AG10803 (cell line): ENCODE results near the gene CCT7.

Source experiments
- DNase-seq: peaks from one replicate; pipeline ENCODE4 v3.0.0; 2010; ENCODE audit warnings: low read depth
- H3K4me3 ChIP-seq: 2 replicates; pipeline ENCODE4 v1.5.1; 2011; ENCODE audit warnings: mild to moderate bottlenecking, low read length, control low read depth
- TF ChIP-seq, protein P1 (sequence below): conservative IDR thresholded peaks from 2 replicates; pipeline ENCODE4 v1.5.1; 2011; ENCODE audit warnings: mild to moderate bottlenecking, low read length, control low read depth, inconsistent platforms

The CCT7 gene

DNA sequence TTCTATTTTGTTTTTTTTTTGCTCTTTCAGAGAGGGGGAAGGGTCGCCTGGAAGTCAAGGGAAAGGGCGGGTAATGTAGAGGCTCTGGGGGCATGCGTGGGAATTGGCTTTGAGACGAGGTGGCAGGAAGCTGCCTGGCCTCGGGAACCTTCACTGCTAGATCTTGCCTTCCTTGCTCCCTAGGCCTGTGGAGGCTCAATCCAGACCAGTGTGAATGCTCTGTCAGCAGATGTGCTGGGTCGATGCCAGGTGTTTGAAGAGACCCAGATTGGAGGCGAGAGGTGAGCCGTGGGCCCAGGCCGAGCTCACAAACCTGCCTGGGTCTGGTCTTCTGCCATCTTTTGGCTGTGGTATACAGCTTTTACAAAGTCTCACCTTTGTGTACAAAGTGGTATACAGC is 15.5 kb downstream of the CCT7 start:
- no peak for DNase-seq
- TF ChIP-seq, protein P1, sequence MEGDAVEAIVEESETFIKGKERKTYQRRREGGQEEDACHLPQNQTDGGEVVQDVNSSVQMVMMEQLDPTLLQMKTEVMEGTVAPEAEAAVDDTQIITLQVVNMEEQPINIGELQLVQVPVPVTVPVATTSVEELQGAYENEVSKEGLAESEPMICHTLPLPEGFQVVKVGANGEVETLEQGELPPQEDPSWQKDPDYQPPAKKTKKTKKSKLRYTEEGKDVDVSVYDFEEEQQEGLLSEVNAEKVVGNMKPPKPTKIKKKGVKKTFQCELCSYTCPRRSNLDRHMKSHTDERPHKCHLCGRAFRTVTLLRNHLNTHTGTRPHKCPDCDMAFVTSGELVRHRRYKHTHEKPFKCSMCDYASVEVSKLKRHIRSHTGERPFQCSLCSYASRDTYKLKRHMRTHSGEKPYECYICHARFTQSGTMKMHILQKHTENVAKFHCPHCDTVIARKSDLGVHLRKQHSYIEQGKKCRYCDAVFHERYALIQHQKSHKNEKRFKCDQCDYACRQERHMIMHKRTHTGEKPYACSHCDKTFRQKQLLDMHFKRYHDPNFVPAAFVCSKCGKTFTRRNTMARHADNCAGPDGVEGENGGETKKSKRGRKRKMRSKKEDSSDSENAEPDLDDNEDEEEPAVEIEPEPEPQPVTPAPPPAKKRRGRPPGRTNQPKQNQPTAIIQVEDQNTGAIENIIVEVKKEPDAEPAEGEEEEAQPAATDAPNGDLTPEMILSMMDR, result no peak

DNA sequence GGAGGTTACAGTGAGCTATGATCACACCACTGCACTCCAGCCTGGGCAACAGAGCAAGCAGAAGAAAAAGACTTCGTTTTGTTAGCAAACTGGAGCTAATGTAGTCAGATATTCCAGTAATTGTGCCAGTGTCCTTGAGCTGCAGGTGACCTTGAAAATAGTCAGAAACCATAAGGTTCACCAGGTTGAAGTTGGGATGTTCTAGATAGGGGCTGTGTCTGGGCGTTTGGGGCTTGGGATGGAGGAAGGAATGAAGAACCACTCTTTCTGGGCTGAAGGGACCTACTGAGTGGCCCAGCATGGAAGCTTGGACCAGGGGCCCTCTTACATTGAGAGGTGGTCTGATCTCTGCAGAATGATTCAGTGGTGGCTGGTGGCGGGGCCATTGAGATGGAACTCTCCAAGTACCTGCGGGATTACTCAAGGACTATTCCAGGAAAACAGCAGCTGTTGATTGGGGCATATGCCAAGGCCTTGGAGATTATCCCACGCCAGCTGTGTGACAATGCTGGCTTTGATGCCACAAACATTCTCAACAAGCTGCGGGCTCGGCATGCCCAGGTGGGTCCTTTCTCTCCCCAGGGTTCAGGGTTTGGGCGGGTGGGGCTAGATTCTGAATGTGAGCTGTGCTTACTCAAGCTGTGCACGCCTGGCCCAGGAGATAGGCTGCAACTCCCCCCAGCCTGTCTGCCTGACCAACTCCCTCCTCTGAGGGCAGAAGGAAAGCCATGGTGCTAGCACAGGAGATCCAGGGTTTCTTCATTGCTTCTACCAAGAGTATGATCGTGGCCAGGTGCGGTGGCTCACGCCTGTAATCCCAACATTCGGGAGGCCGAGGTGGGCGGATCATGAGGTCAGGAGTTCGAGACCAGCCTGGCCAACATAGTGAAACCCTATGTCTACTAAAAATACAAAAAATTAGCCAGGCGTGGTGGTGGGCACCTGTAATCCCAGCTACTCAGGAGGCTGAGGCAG is 17.1 kb downstream of the CCT7 start:
- no peak for DNase-seq
- no peak overlapping the region for H3K4me3 ChIP-seq
- TF ChIP-seq, protein P1, result no peak

More for the DNA sequence above, 15.5 kb downstream of the CCT7 start:
- H3K4me3 ChIP-seq, result no peak overlapping the region

DNA sequence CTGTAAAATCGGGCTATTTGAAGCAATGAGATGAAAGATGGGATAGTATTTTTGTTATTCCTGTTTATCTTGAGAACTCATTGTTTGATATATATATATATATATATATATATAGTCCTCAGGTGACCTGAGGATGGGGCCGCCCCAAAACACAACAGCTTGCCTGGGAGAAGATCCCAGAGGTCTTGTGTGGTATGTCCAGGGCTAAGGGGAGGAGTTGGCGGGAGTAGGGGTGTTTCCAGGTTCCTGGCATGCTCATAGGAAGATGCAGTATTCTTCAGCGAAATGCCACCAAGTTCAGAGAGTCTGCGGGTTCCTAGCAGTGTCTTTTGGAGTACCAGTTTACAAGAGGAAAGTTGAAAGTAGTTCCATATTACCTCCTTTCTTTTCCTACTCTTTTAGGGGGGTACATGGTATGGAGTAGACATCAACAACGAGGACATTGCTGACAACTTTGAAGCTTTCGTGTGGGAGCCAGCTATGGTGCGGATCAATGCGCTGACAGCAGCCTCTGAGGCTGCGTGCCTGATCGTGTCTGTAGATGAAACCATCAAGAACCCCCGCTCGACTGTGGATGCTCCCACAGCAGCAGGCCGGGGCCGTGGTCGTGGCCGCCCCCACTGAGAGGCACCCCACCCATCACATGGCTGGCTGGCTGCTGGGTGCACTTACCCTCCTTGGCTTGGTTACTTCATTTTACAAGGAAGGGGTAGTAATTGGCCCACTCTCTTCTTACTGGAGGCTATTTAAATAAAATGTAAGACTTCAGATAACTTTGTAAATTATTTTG is 18.3 kb downstream of the CCT7 start:
- TF ChIP-seq, protein P1, result no peak
- no peak overlapping the region for H3K4me3 ChIP-seq
- DNase-seq, result no peak

DNA sequence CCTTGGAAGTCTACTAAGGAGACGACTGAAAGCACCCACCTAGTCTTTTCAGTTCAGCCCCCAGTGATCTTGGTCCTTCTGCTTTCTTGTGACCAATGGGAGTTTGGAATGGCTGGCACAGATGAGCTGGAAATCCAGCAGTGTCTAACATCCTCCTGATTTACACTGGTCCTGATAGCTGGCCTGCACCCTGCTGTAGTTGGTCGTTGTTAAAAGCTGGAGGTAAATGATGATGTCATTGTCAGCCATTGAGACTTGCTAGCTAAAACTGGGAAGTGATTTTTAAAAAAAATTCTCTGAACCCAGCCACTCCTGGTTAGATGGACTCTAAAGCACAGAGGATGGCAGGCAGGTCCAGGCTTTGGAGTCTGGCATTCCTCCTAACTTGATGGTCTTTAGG is 19.3 kb downstream of the CCT7 start:
- DNase-seq, result no peak
- TF ChIP-seq, protein P1, result no peak
- H3K4me3 ChIP-seq, result no peak overlapping the region

DNA sequence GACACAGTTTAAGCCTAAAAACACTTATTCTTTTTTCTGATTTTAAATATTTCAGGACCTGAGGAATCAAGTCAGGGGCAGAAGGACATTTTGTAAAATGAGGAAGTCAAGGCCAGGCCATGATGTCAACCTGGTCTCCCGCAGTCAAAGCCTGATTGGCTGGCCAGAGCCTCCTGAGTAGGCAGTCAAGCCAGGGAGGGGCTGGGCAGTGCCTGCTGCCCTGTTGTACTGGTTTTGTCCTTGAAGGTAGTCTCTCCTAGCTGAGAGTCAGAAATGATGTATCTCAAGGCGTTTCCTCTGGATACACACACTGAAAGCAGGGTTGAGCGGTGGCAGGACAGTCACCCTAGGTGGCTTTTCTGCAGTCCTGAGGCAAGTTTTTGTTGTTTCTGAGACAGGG is 19.8 kb downstream of the CCT7 start:
- TF ChIP-seq, protein P1, result no peak
- H3K4me3 ChIP-seq, result no peak overlapping the region
- DNase-seq, result no peak

DNA sequence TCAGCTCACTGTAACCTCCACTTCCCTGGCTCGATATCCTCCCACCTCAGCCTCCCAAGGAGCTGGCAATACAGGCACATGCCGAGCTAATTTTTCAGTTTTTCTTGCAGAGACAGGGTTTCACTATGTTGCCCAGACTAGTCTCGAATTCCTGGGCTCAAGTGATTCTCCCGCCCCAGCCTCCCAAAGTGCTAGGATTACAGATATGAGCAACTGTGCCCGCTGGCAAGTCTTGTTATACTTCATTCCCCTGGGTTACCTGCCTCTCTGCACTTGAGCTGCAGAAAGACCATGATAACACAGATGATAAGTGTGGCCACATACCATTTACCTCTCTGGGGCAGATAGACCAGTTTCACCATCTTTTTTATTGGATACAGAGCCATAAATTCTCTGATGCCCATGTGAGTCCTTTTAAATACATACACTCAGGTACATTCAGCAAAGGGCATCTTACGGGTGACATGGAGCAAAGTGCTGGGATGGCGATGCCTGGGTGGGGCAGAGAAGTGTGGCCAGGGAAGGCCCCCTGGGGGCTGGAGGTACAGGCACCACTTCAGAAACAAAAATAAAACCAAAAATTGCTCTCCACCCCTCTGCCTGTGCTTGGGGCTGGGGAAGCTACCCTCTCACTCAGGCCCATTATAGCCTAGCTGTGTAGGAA is 20.4 kb downstream of the CCT7 start:
- no peak for DNase-seq
- no peak overlapping the region for H3K4me3 ChIP-seq
- TF ChIP-seq, protein P1, result no peak
